Measurements from ENCODE around the gene TMEM125.
A peak's percentile ranks its signal among the peaks of the same experiment; 100 is the strongest.

The TMEM125 gene

DNA sequence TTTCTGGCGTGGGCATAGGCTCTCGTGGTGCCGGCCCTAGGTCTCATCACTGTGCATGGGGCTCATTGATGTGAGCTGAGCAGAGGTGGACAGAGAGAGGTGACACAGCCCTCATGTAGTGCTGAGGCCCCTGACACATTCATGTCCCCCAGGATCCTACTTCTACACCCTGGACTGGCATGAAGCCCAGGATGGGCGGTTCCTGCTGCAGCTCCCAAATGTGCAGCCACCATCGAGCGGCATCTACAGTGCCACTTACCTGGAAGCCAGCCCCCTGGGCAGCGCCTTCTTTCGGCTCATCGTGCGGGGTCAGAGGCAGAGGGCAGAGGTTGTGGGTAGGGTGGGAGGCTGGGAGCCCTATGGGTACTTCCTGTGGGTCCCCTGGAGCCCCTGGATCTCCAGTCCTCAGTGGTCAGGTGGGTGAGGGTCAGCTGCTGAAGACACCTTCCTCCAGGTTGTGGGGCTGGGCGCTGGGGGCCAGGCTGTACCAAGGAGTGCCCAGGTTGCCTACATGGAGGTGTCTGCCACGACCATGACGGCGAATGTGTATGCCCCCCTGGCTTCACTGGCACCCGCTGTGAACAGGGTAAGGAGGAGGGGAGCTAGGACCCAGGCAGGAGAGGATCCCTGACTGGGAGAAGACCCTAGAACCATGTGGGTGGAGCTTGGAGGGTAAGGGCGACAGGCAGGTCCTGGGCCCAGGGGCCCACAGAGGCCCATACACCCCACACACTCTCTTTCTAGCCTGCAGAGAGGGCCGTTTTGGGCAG lies 37.1 kb downstream of the TMEM125 start:
- no peaks in the 10 kb centered on the region for H3K4me1 Mint-ChIP-seq
- no peaks in the 10 kb centered on the region for H3K9me3 Mint-ChIP-seq
- H3K4me3 Mint-ChIP-seq: no peak overlapping the region
- H3K27ac Mint-ChIP-seq: peak overlapping the region in 1 of 2 donors; percentile 48
- no peak for ATAC-seq
- no peak for DNase-seq
- H3K27me3 Mint-ChIP-seq: peaks cover 6% of the 10 kb centered on the region

DNA sequence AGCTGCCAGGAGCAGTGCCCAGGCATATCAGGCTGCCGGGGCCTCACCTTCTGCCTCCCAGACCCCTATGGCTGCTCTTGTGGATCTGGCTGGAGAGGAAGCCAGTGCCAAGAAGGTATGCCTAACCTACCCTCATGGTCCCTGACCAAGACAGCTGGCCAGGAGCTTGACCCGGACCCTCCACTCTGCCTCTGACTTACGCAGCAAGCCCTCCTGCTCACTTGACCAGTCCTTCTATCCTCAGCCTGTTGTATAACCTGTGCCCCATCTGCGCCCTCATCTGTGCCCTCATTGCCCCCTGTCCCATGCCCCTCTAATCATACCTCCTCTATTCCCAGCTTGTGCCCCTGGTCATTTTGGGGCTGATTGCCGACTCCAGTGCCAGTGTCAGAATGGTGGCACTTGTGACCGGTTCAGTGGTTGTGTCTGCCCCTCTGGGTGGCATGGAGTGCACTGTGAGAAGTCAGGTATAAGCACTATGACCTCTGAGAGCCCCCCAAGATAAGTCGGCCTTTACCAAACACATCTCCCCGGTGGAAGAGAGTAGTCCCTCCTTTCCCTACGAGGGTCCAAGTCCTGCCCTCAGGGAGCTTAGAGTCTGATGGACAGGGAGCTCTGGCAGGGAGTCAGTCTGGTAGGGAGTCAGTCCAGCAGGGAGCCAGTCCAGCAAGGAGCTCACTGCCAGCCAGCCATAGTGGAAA lies 37.8 kb downstream of the TMEM125 start:
- Mint-ChIP-seq H3K27ac (peak overlapping the region in 1 of 2 donors; percentile 46), H3K4me3 (no peak overlapping the region)

DNA sequence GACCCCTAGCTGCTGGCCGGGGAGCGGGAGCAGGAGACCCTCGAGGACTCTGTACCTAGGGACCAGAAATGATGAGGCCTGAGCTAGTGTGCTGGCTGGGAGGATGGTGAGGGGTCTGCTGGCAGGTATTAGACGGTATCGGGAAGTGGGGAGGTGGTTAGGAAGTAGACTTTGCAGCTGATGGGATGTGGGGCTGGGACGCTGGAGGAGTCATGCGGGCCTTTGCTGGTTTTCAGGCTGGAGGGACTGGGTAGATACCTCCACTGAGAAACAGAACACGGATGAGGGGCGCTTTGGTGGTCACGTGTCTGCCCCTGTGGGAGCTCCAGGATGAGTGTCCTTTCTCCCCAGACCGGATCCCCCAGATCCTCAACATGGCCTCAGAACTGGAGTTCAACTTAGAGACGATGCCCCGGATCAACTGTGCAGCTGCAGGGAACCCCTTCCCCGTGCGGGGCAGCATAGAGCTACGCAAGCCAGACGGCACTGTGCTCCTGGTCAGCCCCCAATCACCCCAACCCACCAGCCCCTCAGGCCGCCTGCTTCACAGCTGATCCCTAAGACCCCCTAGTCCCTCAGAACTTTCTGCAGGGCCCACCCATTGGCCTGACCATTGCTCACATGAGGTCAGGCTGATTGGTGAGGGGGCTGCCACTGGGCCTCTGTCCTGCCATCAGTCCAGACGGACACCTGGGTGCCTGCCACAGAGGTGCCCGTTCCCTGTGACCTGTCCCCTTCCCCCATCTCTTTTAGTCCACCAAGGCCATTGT lies 39.0 kb downstream of the TMEM125 start:
- DNase-seq: no peak
- no peak overlapping the region for H3K27ac Mint-ChIP-seq
- no peak overlapping the region for H3K4me3 Mint-ChIP-seq
- no peaks in the 10 kb centered on the region for H3K4me1 Mint-ChIP-seq
- H3K27me3 Mint-ChIP-seq: peaks cover 6% of the 10 kb centered on the region
- ATAC-seq: no peak
- H3K9me3 Mint-ChIP-seq: no peaks in the 10 kb centered on the region

More for the DNA sequence above, 37.8 kb downstream of the TMEM125 start:
- no peak for DNase-seq
- H3K9me3 Mint-ChIP-seq: no peaks in the 10 kb centered on the region
- H3K27me3 Mint-ChIP-seq: peaks cover 6% of the 10 kb centered on the region
- no peak for ATAC-seq
- no peaks in the 10 kb centered on the region for H3K4me1 Mint-ChIP-seq

DNA sequence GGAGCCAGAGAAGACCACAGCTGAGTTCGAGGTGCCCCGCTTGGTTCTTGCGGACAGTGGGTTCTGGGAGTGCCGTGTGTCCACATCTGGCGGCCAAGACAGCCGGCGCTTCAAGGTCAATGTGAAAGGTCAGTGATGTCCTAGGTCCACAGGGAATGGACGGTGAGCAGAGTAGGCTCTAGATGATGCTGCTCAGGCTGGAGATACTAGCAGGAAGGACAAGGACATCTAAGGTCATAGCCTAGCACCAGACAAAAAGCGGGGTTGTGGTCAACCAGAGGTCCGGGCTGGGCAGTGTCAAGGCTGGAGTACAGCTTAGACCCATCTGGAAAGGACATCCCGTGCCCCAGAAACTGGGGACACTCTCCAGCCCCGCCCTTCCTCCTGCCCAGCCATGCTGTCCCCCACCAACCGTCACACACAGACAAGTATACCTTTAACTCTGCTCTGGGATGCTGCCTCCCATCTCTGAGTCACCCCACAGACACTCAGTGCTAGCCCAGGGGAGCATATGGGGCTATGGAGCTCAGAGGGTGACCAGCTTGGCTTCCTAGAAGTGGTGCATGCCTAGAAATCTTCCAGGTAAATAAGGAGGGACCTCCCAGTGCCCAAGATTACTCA lies 39.7 kb downstream of the TMEM125 start:
- ATAC-seq (no peak), DNase-seq (no peak)
- Mint-ChIP-seq H3K27me3 (peaks cover 6% of the 10 kb centered on the region), H3K4me3 (no peak overlapping the region), H3K9me3 (no peaks in the 10 kb centered on the region), H3K4me1 (no peaks in the 10 kb centered on the region), H3K27ac (no peak overlapping the region)

DNA sequence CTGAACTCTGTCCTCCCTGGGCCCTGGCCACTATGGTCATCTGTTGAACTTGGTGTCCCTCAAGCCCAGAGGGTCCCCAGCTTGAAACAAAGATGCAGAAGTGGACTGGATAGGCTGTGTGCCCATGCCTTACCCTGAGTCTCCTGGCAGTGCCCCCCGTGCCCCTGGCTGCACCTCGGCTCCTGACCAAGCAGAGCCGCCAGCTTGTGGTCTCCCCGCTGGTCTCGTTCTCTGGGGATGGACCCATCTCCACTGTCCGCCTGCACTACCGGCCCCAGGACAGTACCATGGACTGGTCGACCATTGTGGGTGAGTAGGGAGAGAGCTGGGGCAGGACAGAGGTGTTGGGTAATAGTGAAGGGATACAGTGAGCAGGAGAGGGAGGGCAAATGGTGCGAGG lies 41.7 kb downstream of the TMEM125 start:
- Mint-ChIP-seq H3K9me3 (no peaks in the 10 kb centered on the region), H3K27me3 (peaks cover 6% of the 10 kb centered on the region), H3K4me1 (no peaks in the 10 kb centered on the region), H3K27ac (no peak overlapping the region), H3K4me3 (no peak overlapping the region)
- DNase-seq (no peak), ATAC-seq (no peak)

DNA sequence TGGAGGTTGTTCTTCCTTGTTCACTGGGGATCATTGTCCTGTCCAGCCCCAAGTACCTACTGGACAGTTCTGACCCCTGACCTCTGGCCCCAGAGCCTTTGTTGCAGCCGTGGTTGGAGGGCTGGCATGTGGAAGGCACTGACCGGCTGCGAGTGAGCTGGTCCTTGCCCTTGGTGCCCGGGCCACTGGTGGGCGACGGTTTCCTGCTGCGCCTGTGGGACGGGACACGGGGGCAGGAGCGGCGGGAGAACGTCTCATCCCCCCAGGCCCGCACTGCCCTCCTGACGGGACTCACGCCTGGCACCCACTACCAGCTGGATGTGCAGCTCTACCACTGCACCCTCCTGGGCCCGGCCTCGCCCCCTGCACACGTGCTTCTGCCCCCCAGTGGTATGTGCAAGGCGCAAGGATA lies 42.4 kb downstream of the TMEM125 start:
- H3K4me3 Mint-ChIP-seq: no peak overlapping the region
- H3K4me1 Mint-ChIP-seq: no peaks in the 10 kb centered on the region
- no peaks in the 10 kb centered on the region for H3K9me3 Mint-ChIP-seq
- DNase-seq: no peak
- H3K27me3 Mint-ChIP-seq: peaks cover 6% of the 10 kb centered on the region
- peak overlapping the region in 1 of 2 donors; percentile 13 for H3K27ac Mint-ChIP-seq
- ATAC-seq: peak; percentile 35

DNA sequence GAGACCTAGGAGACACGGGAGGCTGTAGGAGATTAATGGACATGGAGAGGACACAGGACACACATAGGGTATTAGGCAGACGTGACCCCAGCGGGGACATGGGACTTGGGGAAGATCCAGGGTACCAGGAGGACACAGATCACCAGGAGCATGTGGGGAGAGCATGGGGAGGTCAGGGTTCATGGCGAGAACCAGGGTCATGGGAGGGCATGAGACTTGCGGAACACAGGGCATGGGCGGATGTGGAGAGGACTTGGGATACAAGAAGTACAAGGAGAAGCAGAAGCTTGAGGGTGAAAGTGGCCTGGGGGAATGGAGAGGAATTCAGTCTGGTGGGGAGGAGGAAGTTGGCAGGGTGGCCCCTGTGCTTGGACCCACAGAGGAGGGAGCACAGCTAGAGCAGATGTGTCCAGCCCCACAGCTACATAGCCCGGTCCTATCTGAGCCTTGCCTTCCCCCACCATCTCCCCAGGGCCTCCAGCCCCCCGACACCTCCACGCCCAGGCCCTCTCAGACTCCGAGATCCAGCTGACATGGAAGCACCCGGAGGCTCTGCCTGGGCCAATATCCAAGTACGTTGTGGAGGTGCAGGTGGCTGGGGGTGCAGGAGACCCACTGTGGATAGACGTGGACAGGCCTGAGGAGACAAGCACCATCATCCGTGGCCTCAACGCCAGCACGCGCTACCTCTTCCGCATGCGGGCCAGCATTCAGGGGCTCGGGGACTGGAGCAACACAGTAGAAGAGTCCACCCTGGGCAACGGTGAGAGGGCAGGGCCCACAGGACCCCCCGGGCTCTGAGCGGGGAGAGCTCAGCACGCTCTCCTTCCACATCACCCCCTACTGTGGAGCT lies 43.1 kb downstream of the TMEM125 start:
- ATAC-seq (peak; percentile 18), DNase-seq (no peak)
- H3K27ac Mint-ChIP-seq: peak overlapping the region in 1 of 2 donors; percentile 13
- H3K4me3 Mint-ChIP-seq: no peak overlapping the region
- H3K27me3 Mint-ChIP-seq: peaks cover 3% of the 10 kb centered on the region
- H3K9me3 Mint-ChIP-seq: no peaks in the 10 kb centered on the region
- peaks cover 5% of the 10 kb centered on the region for H3K4me1 Mint-ChIP-seq

DNA sequence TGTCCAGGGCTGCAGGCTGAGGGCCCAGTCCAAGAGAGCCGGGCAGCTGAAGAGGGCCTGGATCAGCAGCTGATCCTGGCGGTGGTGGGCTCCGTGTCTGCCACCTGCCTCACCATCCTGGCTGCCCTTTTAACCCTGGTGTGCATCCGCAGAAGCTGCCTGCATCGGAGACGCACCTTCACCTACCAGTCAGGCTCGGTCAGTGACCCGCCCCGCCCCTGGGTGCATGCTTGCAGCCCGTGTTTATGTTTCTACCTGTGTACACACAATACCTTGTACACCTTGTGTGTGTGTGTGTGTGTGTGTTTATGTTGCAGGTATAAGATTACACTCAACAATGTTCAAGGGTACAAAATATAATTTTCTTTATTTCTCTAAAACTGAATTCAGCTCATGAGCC lies 44.0 kb downstream of the TMEM125 start:
- Mint-ChIP-seq H3K4me3 (no peak overlapping the region), H3K9me3 (no peaks in the 10 kb centered on the region), H3K4me1 (peaks cover 9% of the 10 kb centered on the region), H3K27ac (no peak overlapping the region), H3K27me3 (no peaks in the 10 kb centered on the region)
- DNase-seq (no peak), ATAC-seq (no peak)

DNA sequence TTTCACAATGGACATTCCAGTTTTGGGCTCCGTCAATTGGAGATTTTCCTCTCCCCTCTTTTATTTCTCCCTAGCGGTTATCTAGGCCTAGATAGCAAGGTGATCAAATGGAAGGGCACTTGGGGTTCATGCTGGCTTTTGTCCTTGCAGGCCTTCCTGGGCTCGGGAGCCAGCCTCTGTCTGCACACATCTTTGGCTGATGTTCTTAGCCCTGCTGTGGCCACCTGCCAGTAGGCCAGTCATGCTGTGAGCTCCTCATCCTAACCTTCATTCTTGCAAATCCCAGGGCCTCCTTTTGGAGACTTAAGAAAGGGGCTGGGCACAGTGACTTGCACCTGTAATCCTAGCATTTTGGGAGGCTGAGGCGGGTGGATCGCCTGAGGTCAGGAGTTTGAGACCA lies 44.5 kb downstream of the TMEM125 start:
- ATAC-seq (no peak), DNase-seq (no peak)
- Mint-ChIP-seq H3K4me3 (no peak overlapping the region), H3K4me1 (peaks cover 9% of the 10 kb centered on the region), H3K27ac (no peak overlapping the region), H3K27me3 (no peaks in the 10 kb centered on the region), H3K9me3 (no peaks in the 10 kb centered on the region)

DNA sequence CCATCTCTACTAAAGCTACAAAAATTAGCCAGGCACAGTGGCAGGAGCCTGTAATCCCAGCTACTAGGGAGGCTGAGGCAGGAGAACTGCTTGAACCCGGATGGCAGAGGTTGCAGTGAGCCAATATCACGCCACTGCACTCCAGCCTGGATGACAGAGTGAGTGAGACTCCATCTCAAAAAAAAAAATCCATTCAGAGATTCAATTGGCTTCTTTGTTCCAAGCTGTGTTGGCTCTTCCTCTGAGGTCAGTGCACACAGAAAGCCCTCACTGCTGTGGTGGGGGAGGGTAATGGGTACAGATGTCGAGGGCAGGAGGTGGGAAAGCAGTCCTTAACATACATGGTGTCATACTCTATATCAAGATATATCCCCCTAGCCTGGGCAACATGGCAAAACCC lies 45.7 kb downstream of the TMEM125 start:
- Mint-ChIP-seq H3K4me3 (no peak overlapping the region), H3K9me3 (no peaks in the 10 kb centered on the region), H3K27ac (no peak overlapping the region), H3K27me3 (no peaks in the 10 kb centered on the region), H3K4me1 (peaks cover 9% of the 10 kb centered on the region)
- ATAC-seq (no peak), DNase-seq (no peak)

DNA sequence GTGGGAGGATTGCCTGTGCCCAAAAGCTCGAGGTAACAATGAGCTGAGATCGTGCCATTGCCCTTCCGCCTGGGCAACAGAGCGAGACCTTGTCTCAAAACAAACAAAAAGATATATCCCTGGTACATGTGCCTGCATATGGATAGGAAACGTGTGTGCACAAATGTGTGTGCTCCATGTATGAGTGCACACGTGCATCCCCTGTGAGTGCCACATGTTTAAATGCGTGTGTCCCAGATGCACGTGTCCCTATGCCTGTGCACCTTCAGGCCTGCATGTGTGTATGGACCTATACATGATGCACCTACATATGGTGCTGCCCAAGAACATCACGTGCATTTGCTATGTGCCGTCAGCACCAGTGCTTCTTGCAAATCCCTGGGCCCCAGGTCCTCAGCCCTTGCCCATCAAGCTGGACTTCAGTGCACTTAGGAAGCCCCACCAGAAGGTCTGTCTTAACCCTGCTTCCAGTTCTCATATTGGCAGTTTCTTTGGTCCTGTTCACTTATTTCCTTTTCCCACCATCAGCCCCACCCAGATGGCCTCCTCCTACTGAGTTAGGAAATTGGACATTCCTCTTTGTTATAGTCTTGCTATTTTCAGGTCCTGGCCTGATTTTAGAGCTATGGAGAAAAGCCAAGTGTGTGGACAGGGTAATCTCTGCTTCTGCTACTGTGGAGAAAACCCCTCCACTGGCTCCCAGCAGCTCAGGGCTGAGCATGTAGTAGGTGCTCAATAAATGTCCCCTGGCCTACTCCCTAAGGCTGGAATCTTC lies 46.4 kb downstream of the TMEM125 start:
- ATAC-seq: no peak
- Mint-ChIP-seq H3K27me3 (no peaks in the 10 kb centered on the region), H3K27ac (no peak overlapping the region), H3K4me1 (peaks cover 9% of the 10 kb centered on the region), H3K4me3 (no peak overlapping the region), H3K9me3 (no peaks in the 10 kb centered on the region)
- no peak for DNase-seq

DNA sequence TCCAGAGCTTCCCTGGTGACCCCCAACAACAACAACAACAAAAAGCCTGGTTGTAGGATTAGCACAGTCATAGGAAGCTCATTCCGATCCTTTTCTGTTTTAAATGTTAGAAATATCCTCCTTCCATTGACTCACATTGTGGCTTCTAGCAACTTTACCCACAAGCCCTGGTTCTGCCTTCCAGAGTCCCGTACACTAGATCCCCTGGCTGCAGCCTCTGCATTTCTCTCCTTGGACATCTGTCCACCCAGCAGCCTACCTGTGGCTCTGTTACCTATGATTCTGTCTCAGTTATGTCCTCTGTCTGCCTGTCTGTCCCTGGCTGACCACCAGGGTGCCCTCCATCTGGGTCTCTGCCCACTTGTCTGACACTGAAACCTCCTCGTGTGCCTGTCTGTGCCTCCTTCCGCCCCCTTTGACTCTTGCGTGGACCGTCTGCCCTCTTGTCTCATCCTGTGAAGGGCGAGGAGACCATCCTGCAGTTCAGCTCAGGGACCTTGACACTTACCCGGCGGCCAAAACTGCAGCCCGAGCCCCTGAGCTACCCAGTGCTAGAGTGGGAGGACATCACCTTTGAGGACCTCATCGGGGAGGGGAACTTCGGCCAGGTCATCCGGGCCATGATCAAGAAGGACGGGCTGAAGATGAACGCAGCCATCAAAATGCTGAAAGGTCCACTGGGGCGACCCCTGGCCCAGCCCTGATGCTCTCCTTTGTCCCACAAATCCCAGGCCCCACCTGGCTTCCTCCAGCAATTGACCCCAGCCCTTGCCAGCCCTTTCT lies 47.1 kb downstream of the TMEM125 start:
- Mint-ChIP-seq H3K9me3 (no peaks in the 10 kb centered on the region), H3K4me3 (no peak overlapping the region), H3K27ac (no peak overlapping the region), H3K27me3 (no peaks in the 10 kb centered on the region), H3K4me1 (peaks cover 9% of the 10 kb centered on the region)
- DNase-seq (no peak), ATAC-seq (no peak)

DNA sequence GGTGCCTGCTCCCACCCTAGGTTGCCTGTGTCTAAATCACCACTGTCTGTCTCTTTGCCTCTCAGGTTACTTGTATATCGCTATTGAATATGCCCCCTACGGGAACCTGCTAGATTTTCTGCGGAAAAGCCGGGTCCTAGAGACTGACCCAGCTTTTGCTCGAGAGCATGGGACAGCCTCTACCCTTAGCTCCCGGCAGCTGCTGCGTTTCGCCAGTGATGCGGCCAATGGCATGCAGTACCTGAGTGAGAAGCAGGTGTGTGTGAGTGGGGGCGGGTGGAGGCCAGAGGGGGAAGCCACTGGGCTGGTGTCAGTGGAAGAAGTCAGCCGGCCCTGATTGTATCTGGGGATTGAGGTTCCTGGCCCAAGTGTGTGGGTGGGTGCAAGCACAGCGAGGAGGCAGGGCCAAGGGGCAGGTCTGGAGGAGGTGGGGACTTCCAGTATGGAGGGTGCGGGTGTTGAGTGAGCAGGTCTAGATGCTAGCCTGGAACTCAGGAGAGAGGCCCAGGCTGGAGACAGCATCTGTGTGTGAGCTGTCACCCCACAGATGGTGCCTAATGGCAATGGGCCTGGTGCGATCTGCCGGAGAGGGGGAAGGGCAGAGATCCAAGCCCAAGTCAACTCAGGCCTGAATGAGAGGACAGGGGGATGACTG lies 48.2 kb downstream of the TMEM125 start:
- Mint-ChIP-seq H3K4me3 (no peak overlapping the region), H3K4me1 (peaks cover 9% of the 10 kb centered on the region), H3K9me3 (no peaks in the 10 kb centered on the region), H3K27ac (peak overlapping the region; percentile 19 to 91), H3K27me3 (no peaks in the 10 kb centered on the region)
- DNase-seq: no peak
- no peak for ATAC-seq
